Measurements from ENCODE around the gene GALNTL6.

DNA sequence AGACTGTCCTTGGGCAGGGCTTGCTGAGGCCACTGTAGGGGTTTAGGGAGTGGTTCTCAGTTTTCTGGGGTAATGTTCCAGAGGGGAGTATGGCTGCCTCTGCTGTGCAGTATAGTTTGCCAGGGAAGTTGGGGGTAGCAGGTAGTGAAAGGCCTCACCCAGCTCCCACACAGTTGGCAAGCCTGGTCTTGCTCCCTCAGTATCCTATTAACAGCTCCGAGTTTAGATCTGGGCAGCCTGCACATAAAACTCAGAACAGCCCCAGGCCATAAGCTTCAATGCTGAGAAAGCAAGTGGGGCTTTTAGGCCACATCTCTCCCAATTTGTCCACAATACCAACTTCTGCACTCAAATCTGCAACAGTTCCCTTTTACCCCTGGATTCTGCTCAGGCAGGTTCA, 205.2 kb downstream of the GALNTL6 start:
- no peak for TF ChIP-seq EZH2 (IDR thresholded peaks at IDR 0.05)
- no peak for TF ChIP-seq POLR2A (IDR thresholded peaks at IDR 0.05; ENCODE audit: borderline replicate concordance, extremely low read depth, insufficient read depth, insufficient read length)
- TF ChIP-seq, protein P1, sequence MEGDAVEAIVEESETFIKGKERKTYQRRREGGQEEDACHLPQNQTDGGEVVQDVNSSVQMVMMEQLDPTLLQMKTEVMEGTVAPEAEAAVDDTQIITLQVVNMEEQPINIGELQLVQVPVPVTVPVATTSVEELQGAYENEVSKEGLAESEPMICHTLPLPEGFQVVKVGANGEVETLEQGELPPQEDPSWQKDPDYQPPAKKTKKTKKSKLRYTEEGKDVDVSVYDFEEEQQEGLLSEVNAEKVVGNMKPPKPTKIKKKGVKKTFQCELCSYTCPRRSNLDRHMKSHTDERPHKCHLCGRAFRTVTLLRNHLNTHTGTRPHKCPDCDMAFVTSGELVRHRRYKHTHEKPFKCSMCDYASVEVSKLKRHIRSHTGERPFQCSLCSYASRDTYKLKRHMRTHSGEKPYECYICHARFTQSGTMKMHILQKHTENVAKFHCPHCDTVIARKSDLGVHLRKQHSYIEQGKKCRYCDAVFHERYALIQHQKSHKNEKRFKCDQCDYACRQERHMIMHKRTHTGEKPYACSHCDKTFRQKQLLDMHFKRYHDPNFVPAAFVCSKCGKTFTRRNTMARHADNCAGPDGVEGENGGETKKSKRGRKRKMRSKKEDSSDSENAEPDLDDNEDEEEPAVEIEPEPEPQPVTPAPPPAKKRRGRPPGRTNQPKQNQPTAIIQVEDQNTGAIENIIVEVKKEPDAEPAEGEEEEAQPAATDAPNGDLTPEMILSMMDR (IDR thresholded peaks at IDR 0.05 in 2 of 3, conservative IDR thresholded peaks at IDR 0.05 in 1 of 3; ENCODE audit: borderline replicate concordance in 1 of 3, insufficient read depth in 1 of 3, low read depth in 2 of 3, low read length in 2 of 3): no peak
- no peak for TF ChIP-seq CEBPB (IDR thresholded peaks at IDR 0.05; ENCODE audit: low read depth)
